ENCODE results near the gene EEF2KMT.
"Not testable (repeated sequence)": the region's sequence is repeated elsewhere in the genome, so short reads cannot be mapped to it uniquely, and the experiment has no call there.

EEF2KMT gene

GRCh38 chr16:5097470-5098220 lies at the start of gene EEF2KMT:
EEF2KMT (minus strand) TSS chr16:5097795; CDS start chr16:5097739, 56 bp downstream.
- peak; percentile 99 for DNase-seq

- DNase-seq = not testable (repeated sequence)
These were observed 47.0 kb upstream of the EEF2KMT start for GRCh38 chr16:5144621-5144956.

DNA sequence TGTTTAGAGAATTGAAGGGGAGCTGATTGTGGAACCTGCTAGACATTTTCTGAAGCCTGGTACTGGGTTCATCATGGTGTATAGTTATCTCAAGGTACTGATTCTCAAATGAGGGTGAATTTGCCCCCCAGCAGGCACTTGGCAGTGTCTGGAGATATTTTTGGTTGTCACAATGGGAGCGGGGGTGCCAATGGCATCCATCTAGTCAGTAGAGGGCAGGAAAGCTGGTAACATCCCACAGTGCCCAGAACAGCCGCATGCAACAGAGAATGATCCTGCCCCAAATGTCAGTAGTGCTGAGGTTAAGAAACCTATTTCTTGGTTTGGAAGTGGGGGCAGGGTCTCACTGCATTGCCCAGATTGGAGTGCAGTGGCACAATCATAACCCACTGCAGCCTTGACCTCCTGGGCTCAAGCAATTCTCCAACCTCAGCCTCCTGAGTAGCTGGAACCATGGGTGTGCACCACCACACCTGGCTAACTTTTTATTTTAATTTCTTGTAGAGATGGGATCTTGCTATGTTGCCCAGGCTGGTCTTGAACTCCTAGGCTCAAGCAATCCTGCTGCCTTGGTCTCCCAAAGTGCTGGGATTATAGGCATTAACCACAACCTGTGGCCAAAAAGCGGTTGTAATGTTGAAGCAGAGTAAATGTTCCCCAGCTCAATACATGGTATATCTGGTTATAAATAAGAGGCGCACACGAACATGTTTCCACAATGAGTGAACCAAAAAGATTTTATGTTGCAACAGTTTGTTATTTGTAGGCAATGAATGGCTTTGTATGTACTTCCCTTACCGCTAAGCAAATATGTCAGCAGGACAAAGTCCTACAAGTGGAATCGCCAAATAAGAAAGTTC lies 46.4 kb upstream of the EEF2KMT start:
- no peak for DNase-seq

- not testable (repeated sequence) for DNase-seq
These were observed 42.6 kb upstream of the EEF2KMT start for GRCh38 chr16:5140151-5140550.

DNA sequence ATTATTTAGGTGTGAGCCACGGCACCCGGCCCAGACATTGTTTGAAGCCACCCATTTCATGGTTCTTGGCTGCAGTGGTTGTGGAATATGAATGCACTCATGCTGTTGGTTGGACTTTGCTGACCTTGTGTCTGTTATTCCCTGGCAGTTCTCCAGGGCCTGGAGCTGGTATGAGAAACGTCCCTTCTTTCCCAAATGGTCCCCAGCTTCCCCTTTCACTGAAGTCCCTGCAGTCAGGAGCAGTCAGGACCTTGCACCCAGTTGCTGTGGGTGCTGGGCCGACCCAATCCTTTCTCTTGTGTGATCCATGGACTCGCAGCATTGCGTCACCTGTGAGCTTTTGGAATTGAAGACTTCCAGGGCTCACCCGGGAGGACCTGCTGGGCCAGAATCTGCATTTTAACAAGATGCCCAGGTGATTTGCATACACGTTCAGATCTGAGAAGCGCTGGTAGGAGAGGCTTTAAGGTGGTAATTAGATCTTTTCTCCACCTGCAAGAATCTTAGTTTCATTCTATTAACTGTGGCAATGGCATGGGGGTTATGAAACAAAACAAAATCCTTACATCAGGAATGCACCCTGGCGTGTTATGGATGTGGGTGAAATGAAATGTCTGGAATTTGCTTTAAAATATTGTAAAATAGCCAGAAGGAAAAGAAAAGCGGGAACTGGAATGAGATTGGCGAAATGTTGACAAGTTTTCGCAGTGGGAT lies 37.3 kb upstream of the EEF2KMT start:
- DNase-seq = not testable (repeated sequence)

DNA sequence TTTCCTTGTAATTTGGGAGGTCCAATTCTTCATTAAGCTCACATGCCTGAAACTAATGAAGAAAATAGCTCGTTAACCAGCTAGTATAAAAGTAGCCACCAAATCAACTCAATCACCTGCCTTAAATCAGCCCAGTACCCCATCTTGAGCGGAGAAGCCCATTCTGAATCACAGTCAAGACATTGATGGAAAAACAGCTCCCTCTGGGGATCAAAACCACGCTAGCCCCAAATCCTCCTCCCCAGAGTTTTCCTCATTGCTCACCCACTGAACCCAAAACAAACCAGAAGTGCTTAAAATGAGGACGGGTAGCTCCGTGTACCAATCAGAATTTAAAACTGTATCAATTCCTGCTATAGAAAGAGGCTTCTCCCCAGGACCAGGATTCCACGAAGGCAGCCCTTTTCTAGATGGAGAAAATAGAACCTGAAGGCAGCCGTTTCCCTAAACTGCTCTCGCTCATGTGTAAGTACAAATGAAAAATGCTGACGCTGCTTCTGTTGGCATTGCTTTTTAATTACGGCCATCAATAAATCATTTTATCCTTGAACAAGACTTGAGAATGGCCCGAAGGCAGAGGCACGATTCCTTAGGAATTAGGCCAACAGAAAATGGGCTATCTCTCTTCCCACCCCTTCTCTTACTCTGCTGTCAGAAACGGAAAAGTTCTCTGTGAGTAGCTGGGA lies 35.5 kb upstream of the EEF2KMT start:
- not testable (repeated sequence) for DNase-seq

DNA sequence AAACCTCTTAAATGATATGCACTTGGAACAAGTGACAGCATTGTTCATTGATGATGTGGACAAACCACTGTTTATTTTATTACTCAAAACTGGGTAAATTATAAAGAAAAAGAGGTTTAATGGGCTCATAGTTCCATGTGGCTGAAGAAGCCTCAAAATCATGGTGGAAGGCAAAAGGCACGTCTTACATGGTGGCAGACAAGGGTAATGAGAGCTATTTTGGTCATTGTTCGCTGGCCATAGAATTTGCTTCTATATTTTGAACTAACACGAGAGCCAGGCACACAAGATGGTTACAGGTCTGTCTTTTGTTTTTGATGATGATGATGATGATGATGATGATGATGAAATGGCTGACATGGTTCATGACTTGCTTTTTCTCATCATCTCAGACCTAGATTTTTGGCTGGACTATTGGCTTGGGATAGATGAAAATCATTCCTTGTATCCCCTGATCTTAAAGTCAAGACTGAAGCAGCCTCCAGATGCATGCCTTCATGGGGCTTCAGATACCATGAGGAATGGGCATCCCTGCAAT lies 33.9 kb upstream of the EEF2KMT start:
- DNase-seq = not testable (repeated sequence)

- peak; percentile 51 for DNase-seq
These were observed 19.9 kb upstream of the EEF2KMT start for GRCh38 chr16:5117300-5118087.

DNA sequence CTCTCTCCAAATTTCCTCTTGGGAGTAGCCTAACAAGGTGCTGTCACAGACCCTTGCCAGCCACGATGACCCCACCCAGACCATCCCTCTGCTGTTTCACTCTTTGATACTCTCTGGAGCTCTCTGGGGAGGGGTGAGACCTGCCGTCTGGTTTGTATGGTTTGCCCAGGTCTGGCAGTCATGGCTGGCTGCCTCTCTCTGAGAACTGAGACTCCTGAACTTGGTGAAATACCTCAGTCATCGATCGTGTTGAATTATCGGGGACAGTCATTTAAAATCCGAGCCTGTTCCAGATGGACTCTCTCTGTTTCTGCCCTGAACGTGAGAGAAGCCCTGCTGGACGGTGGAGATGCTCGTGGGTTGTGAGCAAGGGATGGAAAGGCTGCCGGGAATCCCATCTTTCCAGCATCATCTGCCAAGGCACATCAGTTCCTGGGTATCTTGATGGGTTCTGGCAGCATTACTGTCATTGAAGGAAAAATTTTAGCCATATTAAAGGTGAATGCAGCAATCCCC lies 19.2 kb upstream of the EEF2KMT start:
- DNase-seq = not testable (repeated sequence)

DNA sequence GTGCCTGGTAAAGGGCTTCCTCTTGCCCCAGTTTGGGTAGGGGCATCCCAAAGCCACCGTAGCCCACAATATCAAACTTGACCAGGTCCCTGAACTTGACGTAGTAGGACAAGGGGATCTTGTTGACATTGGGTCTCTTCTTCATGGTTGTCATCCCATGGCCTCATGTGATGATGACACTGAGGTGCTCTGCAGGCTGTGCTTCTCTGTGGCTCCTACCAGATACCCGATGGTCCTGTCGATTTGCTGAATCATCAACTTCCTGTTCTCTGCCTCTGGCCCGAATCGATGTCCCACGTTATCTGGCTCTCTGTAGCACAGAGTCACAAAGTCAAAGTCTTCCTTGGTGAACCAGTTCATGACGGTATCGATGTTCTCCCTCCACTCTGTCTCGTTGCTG lies 13.3 kb upstream of the EEF2KMT start:
- not testable (repeated sequence) for DNase-seq

- no peak for DNase-seq
These were observed 11.0 kb upstream of the EEF2KMT start for GRCh38 chr16:5108505-5109158.

GRCh38 chr16:5105039-5105438 lies 7.4 kb upstream of the EEF2KMT start:
- DNase-seq = not testable (repeated sequence)

DNA sequence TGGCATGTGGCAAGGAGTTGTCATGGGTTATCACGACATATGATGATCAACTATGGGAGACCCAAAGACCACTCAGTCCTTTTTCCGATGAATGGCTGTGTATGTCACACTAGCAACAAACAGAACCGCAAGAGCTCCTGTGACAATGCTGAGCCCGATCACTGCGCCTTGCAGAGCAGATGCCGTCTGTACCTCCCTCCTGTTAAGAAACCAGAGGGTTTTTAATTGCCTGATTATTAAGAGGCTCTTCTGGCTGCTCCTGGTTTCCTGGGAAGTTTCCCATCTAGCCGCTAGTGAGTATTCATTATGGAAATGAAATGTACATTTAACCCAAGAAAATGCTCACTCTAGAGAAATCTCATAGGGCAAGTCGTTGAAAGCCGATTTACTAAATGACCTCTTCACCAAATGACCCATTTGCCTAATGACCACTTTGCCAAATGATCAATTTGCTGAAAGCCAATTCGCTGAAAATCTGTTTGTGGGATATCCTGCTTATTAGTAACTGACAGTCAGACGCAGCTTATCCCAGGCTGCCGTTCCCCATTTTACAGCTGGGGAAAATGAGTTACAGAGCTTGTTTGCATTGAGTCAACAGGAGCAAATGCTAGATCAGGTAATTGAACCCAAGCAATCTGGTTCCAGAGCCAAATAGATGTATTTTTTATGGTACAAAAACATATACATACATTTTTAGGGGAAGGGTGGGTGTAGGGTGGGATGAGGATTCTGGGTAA lies 5.9 kb upstream of the EEF2KMT start:
- DNase-seq = not testable (repeated sequence)

GRCh38 chr16:5099174-5099573 lies 1.6 kb upstream of the EEF2KMT start:
- not testable (repeated sequence) for DNase-seq

DNA sequence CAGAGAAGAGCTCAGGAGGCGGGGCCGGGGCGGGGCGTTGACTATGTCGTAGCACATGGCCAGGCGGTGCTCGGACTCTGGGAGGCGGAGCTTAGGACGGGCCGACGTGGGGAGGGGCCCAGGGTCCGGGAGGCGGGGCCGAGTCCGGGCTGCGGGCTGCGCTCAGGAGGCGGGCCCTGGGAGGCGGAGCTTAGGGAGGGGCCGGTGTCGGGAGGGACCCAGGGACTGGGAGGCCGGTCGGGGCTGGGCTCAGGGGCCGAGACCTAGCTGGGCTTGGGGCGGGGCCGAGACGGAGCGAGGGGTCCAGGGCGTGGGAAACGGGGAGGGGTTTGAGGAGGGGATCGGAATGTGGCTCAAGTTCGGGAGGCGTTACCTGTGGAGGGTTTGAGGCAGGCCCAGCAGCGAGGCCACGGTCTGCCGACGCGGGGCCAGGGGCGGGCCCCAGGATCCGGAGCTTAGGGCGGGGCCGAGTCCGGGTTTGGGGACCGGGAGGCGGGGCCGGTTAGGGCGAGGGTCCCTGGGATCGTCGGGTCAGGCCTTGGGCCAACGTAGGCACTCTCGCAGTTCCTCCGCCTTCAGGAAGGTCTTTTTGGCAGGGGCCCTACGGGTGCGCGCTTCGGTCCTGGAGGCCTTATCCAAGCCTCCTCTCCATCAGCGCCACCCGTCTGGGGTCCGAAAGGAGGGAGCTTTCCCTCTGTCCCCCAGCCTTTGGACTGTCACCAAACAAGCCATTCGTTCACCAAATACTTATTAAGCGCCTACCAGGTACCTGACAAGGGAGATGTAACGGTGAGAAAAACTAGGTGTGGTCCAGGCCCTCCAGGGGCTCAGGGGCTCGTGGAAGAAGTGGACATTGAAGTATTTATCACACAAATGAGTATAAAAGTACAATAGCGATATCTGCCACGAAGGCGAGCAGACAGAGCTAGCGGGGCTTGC lies 895 bp upstream of the EEF2KMT start:
- DNase-seq = peak; percentile 63

GRCh38 chr16:5097061-5097469 lies 530 bp downstream of the EEF2KMT start:
- peak; percentile 52 for DNase-seq

GRCh38 chr16:5096437-5097060 lies 1.0 kb downstream of the EEF2KMT start:
- not testable (repeated sequence) for DNase-seq

- DNase-seq = not testable (repeated sequence)
These were observed 2.3 kb downstream of the EEF2KMT start for GRCh38 chr16:5095145-5095830.
